ENCODE results near the gene MAOA. TPM values are rescaled to one million over a fixed set of nuclear protein-coding genes. Genes with fewer than 3 reads are reported as not detected.

MAOA gene
- total and polyA plus RNA-seq, 2 donors (not counting 3 experiments of a cell fraction or from before 2014, with no cell fraction given) = 12.6 to 23.5 TPM

DNA sequence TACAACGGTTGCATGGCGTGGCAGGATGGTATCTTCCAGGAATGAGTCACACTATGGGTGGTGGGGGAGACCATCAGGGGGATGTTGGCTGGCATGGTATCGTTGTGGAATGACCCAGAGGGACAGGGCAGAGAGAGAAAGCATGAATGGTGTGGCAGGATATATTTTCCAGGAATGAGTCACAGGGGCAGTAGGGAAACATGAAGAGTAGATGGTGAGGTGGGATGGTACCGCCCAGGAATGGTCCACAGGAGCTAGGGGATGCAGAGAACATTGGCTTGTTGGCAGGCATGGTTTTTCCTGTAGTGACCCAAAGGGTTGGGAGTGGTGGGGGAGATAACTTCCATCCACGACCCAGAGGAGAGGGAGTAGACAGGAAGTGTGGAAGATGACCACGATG lies 62.4 kb downstream of the MAOA start:
- no peak for FAIRE-seq
- Histone ChIP-seq H3K27ac (ENCODE audit: insufficient read depth, low read depth, low read length) (no peak overlapping the region), H4K20me1 (replicated peaks; ENCODE audit: control insufficient read depth, extremely low read depth, insufficient read depth, low read length) (no peaks in the 10 kb centered on the region), H3K9me3 (replicated peaks; ENCODE audit: control insufficient read depth, insufficient read depth, low read length) (no peaks in the 10 kb centered on the region), H3K9me1 (replicated peaks; ENCODE audit: control insufficient read depth, extremely low read depth, insufficient read depth, low read length) (no peaks in the 10 kb centered on the region), H3K79me2 (ENCODE audit: control insufficient read depth, insufficient read depth, low read length) (no peaks in the 10 kb centered on the region), H3K36me3 (ENCODE audit: control insufficient read depth in 2 of 2, extremely low read depth in 1 of 2, insufficient read depth in 2 of 2, low read length in 2 of 2) (no peaks in the 10 kb centered on the region), H3K4me1 (ENCODE audit: control insufficient read depth, extremely low read depth, insufficient read depth, low read length) (no peaks in the 10 kb centered on the region), H2AFZ (ENCODE audit: low read depth, low read length) (no peak overlapping the region), H3K27me3 (ENCODE audit: control insufficient read depth in 2 of 2, insufficient read depth in 2 of 2, low read length in 2 of 2) (no peaks in the 10 kb centered on the region), H3K4me3 (replicated peaks in 1 of 3; ENCODE audit: insufficient read depth in 1 of 3, low read depth in 1 of 3, low read length in 3 of 3) (no peak overlapping the region), H3K4me2 (ENCODE audit: insufficient read depth, low read length) (no peak overlapping the region), H3K9ac (replicated peaks; ENCODE audit: extremely low read depth, insufficient read depth, low read length) (no peak overlapping the region)
- dilution Hi-C loops (cut with MboI; ENCODE audit: extremely low pct_ligation_motif_present, low sequenced_read_pairs) = no loop called here
- BruUV-seq (replicated peaks) = no TSS peak
- intact Hi-C loops (cut with micrococcal nuclease) = no loop called here
- CTCF ChIA-PET = no interaction called here
- TF ChIP-seq EZH2 (IDR thresholded peaks at IDR 0.05; ENCODE audit: borderline replicate concordance, low read depth, low read length, severe bottlenecking) (no peak), MYC (IDR thresholded peaks at IDR 0.05; ENCODE audit: low read depth, low read length) (no peak), POLR2AphosphoS5 (IDR thresholded peaks at IDR 0.05; ENCODE audit: insufficient read depth, low read depth, low read length) (no peak), GATA2 (IDR thresholded peaks at IDR 0.05; ENCODE audit: insufficient read depth, insufficient read length, low read depth, low read length) (no peak), FOS (IDR thresholded peaks at IDR 0.05; ENCODE audit: borderline replicate concordance, insufficient read depth, low read length) (no peak), JUN (IDR thresholded peaks at IDR 0.05; ENCODE audit: borderline replicate concordance, insufficient read depth, insufficient read length, low read depth) (no peak), POLR2A (IDR thresholded peaks at IDR 0.05; ENCODE audit: low read depth, low read length) (no peak)
- TF ChIP-seq, protein P1, sequence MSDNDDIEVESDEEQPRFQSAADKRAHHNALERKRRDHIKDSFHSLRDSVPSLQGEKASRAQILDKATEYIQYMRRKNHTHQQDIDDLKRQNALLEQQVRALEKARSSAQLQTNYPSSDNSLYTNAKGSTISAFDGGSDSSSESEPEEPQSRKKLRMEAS (IDR thresholded peaks at IDR 0.05; ENCODE audit: insufficient read depth, insufficient read length) = no peak
- TF ChIP-seq, protein P2, sequence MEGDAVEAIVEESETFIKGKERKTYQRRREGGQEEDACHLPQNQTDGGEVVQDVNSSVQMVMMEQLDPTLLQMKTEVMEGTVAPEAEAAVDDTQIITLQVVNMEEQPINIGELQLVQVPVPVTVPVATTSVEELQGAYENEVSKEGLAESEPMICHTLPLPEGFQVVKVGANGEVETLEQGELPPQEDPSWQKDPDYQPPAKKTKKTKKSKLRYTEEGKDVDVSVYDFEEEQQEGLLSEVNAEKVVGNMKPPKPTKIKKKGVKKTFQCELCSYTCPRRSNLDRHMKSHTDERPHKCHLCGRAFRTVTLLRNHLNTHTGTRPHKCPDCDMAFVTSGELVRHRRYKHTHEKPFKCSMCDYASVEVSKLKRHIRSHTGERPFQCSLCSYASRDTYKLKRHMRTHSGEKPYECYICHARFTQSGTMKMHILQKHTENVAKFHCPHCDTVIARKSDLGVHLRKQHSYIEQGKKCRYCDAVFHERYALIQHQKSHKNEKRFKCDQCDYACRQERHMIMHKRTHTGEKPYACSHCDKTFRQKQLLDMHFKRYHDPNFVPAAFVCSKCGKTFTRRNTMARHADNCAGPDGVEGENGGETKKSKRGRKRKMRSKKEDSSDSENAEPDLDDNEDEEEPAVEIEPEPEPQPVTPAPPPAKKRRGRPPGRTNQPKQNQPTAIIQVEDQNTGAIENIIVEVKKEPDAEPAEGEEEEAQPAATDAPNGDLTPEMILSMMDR (IDR thresholded peaks at IDR 0.05; ENCODE audit: extremely low read depth in 1 of 2, insufficient read depth in 1 of 2, low read depth in 1 of 2, low read length in 2 of 2) = no peak
- POLR2A ChIA-PET = no interaction called here
- DNase-seq (ENCODE audit: low read depth, low spot score) = no peak
